ENCODE measurements around the gene TSPAN33.
"Not testable (repeated sequence)": the region's sequence is repeated elsewhere in the genome, so short reads cannot be mapped to it uniquely, and the experiment has no call there.

Gene TSPAN33

GRCh38 chr7:129213828-129214227 is 69.3 kb downstream of the TSPAN33 start:
- no peak overlapping the region for H3K4me3 ChIP-seq (ENCODE audit: control insufficient read depth, low read depth, low read length)
- DNase-seq (ENCODE audit: low read depth): no peak
- TF ChIP-seq, protein P1, sequence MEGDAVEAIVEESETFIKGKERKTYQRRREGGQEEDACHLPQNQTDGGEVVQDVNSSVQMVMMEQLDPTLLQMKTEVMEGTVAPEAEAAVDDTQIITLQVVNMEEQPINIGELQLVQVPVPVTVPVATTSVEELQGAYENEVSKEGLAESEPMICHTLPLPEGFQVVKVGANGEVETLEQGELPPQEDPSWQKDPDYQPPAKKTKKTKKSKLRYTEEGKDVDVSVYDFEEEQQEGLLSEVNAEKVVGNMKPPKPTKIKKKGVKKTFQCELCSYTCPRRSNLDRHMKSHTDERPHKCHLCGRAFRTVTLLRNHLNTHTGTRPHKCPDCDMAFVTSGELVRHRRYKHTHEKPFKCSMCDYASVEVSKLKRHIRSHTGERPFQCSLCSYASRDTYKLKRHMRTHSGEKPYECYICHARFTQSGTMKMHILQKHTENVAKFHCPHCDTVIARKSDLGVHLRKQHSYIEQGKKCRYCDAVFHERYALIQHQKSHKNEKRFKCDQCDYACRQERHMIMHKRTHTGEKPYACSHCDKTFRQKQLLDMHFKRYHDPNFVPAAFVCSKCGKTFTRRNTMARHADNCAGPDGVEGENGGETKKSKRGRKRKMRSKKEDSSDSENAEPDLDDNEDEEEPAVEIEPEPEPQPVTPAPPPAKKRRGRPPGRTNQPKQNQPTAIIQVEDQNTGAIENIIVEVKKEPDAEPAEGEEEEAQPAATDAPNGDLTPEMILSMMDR (IDR thresholded peaks at IDR 0.05; ENCODE audit: control insufficient read depth, insufficient read depth, low read depth, low read length, missing control alignments): no peak

GRCh38 chr7:129215691-129216090 is 71.2 kb downstream of the TSPAN33 start:
- not testable (repeated sequence) for DNase-seq (ENCODE audit: low read depth); H3K4me3 ChIP-seq (ENCODE audit: control insufficient read depth, low read depth, low read length)

- DNase-seq (ENCODE audit: low read depth); H3K4me3 ChIP-seq (ENCODE audit: control insufficient read depth, low read depth, low read length): not testable (repeated sequence)
Measured at GRCh38 chr7:129216101-129216715, 71.7 kb downstream of the TSPAN33 start.

- not testable (repeated sequence) for DNase-seq (ENCODE audit: low read depth); H3K4me3 ChIP-seq (ENCODE audit: control insufficient read depth, low read depth, low read length)
Measured at GRCh38 chr7:129216821-129217416, 72.4 kb downstream of the TSPAN33 start.

GRCh38 chr7:129218514-129219062 is 74.1 kb downstream of the TSPAN33 start:
- no peak overlapping the region for H3K4me3 ChIP-seq (ENCODE audit: control insufficient read depth, low read depth, low read length)
- TF ChIP-seq, protein P1 (IDR thresholded peaks at IDR 0.05; ENCODE audit: control insufficient read depth, insufficient read depth, low read depth, low read length, missing control alignments): peak; percentile 85
- DNase-seq (ENCODE audit: low read depth): peak; percentile 35

DNA sequence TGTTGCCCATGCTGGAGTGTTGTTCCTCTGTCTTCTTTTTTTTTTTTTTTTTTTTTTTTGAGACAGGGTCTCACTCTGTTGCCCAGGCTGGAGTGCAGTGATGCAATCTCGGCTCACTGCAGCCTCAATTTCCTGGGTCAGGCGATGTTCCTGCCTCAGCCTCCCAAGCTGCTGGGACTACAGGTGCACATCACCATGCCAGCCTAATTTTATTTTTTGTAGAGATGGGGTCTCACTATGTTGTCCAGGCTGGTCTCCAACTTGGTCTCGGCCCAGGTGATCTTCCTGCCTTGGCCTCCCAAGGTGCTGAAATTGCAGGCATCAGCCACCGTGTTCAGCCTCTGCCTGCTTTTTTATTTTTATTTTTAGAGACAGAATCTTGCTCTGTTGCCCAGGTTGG is 74.7 kb downstream of the TSPAN33 start:
- H3K4me3 ChIP-seq (ENCODE audit: control insufficient read depth, low read depth, low read length); DNase-seq (ENCODE audit: low read depth): not testable (repeated sequence)

Data from AG09309 (cell line).